GM19023 (cell line): Measurements from ENCODE around the gene TRIM41.
A peak's percentile ranks its signal among the peaks of the same experiment; 100 is the strongest.
"Not testable (repeated sequence)": the region's sequence is repeated elsewhere in the genome, so short reads cannot be mapped to it uniquely, and the experiment has no call there.

Source experiments
- ATAC-seq: cut with Tn5 transposase; IDR thresholded peaks from one replicate; pipeline ENCODE4 v1.9.1; 2021; ENCODE audit warnings: mild to moderate bottlenecking, moderate library complexity; ENCODE audit not compliant: unreplicated experiment

The TRIM41 gene

DNA sequence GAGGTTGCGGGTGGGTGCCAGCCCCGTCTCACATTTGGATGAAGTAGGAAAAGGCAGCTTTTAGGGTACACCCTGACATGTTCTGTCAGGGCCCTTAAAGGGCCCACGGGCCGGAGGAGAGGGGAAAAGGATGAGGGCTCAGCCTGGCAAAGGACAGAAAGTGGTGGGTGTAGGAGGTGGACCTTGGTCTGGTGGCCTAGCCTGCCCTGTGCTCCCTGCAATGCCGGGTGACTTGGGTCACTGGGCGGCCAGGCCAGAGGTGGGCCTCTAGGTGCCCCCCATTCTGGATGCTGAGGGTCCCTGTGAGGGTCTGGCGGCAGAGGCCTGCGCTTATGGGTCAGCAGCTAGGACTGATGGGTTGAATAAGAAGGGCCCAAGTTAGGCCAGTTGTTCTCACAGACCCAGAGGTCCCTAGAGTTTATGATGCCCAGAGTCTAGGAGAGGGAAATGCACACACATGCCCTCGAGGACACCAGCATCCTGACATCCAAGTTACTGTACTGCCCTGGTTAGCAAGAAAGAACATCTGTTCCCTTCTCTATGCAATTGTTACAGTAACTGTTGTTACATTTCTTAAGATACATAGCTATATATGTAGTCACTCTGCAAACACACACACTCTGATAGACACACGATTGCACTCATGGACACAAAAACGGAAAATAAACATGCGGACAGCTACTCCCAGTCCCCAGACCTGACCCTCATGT, 30.6 kb upstream of the TRIM41 start:
- ATAC-seq = no peak

DNA sequence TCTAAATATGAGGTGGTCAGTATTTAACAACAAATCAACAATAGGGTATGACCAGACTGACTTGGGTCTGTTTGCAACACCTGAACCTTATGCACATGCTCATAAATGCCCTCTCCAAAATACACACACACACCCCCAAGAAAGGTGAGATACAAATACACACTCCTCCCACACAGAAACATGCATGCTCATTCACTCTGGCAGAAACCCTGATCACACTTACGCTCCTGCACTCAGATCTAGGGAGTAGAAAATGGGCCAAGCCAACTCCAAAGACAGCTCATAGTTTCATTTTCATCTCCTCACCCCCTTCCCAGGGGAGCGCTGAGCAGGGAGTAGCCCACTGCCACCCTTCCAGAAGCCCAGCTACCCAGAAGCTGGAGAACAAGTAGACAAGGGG, 29.4 kb upstream of the TRIM41 start:
- no peak for ATAC-seq

DNA sequence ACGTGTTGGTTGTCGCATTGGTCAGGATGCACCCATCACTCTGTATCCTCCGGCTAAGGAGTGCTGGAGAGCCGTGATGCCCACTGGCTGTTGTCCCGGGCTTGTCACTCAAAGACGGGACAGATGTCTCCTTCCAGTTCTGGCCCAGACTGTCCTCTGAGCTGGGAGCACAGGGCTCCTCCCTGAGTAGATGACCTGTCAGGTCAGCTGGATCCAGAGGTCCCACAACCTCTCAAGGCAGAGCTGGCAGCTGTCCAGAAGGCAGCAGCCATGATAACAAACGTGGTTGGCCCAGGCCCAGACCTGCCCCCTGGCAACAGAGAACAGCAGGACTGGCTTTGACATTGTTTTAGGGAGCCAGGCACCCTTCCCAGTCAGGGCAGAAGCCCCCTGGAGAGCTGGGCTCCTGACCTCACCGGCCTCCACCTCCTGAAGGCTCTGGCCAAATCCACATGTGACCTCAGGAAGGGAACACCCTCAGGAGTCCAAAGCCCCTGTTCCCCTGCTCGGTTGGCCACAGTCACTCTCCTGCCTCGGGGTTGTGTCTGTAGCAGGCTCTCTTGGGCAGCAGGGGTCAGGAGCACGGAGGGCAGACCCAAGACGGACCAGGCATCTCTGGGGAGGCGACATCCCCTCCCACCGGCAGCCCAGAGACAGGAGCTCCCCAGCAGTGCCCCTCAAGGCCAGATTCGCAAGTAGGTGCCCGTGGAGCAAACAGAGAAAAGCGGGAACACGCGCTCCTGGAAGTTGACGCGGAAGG, 28.4 kb upstream of the TRIM41 start:
- no peak for ATAC-seq

DNA sequence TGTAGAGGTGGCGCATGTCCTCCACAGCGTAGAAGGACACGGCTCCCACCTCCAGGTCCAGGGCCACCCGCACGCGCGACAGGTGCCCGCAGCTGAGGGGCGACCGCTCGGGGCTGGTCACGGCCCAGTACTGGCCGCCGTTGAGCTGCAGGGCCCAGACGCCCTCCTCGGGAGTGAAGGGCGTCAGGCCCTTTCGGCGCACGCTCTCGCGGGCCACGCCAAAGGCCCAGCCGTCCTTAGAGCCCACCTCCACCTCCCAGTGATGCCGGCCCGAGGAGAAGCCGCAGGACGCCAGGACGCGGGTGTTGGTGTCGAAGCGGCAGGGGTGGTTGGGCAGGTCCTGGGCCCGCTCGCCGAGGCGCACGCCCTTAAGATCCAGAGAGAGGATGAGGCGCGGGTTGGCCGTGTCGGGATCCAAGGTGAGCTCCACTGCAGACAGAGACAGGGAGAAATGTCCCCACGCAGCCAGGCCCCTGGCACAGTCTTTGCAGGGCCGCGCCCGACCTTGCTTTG, 27.8 kb upstream of the TRIM41 start:
- no peak for ATAC-seq

DNA sequence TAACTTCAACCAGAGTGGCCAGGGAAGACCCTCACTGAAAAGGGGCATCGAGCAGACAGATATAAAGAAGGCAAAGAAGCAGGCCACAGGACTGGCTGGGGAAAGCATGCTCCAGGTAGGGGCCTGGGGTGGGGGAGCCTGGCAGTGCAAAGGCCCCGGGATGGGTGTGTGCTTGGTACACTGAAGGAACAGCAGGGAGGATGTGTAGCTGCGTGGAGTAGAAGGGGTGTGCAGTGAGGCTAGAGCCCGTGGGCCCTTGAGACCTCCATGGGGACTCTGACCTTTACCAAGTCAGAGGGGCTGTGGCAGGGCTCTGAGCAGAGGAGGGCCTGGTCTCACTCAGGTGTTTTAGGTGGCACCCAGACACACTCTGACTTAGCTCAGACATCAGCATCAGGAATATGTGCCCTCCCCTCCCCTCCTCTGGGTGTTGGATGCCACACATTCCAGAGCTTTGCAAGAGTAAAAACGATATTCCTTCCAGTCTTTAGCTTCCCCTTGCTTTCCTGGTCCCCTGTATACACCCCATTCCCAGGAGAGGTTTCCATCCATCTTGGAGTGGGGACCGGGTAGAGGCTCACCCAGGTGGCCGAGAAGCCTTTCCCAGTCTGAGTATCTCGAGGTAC, 25.6 kb upstream of the TRIM41 start:
- ATAC-seq = no peak

DNA sequence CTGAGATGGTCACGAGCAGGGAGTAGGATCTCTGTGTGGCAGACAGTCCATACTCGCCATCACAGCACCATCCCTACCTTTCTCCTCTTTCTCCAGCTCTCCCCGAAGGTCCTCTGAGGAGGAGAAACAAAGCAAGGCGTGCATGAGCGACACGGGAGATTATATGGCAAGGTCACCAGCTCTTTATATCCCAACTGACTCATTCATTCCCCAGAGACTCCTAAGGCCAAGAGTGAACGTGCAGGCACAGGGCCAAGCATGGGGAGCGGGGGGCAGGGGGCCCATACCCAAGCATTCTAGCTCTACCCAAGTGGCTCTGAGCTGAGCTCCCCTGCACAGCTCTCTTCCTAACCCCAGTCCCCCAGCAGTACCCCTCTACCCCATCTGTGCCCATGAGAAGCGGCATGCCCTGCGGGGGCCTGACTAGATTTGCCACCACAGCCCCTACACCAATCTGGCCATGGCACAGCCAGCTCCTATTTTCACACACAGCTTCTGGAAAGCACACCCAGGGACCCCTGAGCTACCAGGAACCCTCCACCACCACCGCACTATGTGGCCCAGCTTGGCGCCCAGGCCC, 24.9 kb upstream of the TRIM41 start:
- no peak for ATAC-seq

DNA sequence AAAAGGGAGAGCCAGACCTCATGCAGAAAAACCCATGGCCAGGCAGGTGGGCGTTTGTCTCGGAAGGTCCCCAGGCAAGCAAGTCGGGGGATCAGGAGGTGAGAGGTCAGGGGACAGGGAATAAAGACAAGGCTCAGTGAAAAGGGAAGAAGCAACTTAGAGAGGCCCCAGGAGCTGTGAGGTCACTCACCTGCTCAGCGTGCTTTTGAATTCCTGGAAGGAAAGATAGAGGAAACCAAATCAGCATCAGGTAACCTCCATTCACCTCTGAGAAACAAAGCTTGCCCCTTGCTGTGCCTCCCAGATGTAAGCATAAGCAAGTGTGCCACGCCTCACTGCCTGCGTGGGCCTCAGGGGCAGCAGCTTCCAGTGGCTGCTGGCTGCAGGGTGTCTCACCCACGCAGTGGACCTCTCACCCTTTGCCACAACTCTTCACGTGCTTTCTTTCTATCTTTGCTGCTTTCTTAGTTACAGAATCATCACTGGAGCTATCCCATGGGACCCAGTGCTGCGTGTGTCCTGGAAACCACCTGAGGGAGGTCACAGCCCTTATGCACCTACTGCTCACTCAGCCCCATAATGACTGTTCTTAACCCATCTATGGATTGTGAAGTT, 24.1 kb upstream of the TRIM41 start:
- peak; percentile 58 for ATAC-seq

DNA sequence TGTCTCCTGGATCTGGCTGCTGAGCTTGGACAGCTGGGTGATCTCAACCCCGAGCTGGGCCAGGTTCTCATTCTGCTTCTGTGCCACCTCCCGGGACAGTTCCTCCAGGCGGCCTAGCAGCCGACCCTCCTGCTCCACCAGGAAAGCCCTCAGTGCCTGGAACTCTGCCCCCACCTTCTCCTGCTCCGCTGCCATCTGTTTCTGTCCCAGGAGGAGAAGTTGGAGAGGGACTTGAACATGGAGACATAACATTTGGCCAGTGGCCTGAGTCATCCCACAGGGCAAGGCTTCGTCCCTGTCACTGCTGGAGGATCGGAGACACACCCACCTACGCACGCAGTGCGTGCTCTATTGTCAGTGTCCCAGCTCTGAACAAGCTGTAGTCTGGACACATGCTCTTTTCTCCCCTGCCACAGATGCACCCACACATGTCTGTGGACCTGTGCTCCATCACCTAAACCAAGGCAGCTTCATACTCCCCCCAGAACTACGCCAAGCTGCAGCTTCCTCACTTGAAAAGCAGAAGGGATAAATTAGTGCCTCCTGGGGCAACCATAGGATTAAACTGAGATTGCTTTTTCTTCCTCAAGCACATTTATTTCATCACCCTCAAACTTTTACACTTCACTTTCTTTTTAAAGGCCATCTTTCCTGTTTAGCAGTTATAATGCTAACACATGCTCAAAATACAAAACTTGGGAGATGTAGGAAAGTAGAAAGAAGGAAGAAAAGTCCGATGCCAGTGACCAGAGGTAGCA, 23.0 kb upstream of the TRIM41 start:
- ATAC-seq = no peak

DNA sequence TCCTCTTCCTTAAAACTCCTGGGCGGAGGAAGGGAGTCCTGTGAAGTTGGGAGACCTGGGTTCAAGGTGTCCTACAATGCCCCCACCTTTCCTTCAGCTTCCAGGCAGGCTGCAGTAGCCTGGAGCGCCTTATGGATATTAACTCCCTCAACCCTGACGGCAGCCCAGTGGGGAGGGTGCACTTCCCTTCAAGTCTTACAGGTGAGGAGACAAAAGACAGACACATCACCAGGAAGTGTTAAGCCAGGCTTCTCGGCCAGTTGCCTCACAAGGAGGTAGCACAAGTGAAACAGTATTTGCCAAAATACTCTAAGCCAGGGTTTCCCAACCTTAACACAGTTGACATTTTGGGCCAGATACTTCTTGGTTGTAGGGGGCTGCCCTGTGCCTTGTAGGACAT, 22.3 kb upstream of the TRIM41 start:
- no peak for ATAC-seq

DNA sequence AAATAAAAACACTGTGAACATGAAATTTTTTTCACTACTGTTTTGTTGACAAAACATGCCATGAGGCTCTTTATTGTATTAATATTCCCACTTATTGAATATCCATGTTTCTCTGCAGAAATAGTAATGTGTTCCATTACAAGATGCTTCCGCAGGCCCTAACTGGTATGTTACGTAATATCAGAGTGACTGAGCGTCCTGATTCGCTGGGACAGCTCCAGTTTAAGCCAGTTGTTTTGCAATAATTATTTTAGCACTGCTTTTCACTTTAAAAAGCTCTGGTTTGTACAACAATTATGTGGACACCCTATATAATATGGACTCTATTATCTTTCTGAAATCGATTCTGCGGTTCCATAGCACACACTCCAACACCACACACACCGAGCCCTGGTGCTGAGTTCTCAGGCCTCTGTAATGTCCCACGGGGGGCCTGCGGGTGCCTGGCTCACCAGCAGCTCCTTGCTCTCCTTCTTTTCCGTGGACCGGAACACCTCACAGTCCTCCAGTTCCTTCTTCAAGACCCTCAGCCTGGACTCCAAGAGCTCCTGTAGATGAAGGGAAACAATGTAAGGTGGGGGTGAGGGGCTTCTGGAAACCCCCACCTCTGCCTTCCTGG, 19.9 kb upstream of the TRIM41 start:
- no peak for ATAC-seq

DNA sequence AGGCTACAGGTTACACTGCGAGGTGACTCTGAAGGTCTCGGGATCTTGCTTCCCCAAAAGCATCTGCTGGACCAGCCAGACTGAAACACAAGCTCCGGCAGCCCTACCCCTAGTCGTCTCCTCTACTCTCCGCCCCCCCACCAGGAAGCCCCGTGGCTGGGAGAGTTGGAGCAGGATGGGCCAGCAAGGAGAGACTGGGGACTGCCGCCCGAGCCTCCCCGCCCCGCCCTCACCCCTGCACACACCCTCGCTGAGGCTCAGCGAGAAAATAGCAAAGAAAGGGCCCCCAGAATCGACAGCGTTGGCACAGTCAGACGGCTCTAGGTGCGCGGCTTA, 19.3 kb upstream of the TRIM41 start:
- no peak for ATAC-seq

DNA sequence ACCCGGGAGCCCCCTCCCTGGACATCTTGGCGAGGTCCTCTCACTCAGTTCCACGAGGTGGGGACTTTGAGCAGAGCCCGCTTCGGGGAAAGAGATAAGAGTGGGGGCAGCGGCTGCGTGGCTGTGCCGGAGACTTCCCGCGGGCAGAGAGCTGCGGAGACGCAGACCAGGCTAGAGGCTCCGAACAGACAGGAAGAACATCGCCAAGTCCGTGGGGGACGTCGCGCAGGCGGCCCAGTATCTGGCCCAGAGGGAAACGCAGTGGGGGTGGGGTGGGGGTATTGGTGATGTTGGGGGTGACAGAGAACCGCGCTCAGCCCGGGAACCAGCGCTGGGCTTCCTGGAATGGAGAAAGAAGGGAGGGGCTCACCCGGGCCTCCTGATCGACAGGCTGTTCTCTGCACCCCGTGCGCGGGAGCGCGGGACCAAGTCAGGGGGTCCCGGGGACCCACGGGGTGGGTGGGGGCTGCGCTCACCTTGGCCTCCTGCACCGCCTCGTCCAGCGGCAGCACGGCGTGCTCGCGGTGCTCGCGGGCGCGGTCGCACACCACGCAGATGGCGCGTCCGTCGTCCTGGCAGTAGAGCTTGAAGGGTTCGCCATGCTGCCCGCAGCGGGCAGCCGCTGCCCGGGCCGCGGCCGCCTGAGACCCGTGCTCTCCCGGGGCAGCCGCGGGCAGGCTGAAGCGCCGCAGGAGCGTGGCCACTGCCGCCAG, 18.8 kb upstream of the TRIM41 start:
- no peak for ATAC-seq

DNA sequence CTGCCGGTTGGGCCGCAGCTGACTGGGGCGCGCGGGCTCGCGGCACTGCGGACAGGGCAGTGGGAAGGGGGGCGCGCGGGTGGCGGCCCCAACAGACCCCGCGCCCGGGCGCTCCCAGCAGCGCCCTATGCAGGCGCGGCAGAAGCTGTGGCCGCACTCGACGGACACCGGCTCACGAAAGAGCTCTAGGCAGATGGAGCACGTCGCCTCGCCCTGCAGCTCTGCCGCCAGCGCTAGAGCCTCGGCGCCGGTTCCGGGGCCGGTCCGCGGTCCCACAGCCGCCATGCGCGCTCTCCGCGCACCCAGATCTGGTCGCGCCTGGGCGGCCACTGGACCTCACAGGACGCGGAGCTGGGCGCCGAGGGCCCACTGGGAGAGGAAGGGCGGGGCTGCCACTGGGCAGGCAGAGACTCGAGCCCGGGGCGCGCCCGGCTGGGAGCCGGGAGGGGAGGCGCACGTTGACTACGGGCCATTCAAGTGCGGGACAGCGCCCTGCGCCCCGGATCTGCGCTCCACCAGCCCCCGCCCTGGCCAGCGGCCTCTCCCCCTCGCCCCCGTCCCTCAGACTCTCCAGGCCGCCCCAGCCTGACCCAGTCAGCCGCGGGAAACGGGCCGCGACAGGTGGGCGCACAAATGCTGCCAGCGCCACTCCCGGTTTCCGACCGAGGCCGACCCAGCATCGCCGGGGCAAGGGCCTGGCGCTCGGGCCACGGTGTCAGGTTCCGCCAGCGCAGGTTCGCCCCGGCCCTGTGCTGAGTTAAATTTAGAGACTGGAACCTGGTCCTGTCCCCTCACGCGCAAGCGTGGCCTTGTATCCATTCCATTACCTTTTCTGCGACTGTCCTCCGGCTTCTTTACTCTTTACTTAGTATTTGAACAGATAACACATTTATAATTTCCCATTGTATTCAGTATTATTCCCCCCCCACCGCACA, 18.0 kb upstream of the TRIM41 start, which contains the start of gene TRIM7:
Gene TRIM7, minus strand, starts transcription at position 371 of the 935 bp plus-strand sequence. Its CDS starts 86 bp downstream, at position 285.
- ATAC-seq = no peak

DNA sequence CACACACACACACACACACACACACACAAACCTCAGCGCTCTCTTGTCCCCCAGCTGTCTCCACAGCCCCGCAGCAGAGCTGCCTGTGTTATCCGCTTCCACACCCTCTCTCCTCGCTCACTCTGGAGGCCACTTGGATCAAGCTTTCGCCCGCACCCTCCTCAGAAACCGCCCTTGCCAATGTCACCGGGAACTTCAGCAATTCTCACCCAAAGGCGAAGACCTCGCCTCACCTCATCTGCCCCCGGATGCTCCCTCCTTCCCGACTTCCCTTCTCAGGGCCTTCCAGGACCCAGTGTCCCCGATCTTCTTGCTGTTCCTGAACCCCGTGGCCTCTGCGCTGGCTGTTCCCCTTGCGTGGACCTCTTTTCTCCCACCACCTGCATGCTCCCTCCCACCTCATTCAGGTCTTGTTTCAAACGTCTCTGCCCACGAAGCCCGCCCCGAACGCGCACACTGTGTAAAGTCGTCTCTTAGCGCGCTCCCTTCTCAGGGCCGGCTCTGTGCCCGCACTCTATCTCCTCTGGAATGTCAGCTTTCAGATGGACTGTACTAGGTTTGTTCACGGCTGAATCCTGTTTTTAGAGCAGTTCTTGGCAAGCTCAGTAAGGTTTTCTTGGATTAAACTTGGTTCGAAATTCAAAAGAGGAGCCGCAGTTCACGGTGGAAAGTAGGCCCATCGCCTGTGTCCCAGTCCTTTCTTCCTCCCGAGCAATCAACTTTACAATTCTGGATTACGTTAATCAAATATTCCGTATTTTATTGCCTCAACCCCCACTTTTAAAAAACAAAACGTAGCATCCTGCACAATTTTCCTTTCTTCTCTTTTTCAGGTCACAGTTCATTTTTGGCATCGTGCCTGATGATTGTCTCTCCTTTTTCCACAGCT, 17.1 kb upstream of the TRIM41 start:
- ATAC-seq = no peak

DNA sequence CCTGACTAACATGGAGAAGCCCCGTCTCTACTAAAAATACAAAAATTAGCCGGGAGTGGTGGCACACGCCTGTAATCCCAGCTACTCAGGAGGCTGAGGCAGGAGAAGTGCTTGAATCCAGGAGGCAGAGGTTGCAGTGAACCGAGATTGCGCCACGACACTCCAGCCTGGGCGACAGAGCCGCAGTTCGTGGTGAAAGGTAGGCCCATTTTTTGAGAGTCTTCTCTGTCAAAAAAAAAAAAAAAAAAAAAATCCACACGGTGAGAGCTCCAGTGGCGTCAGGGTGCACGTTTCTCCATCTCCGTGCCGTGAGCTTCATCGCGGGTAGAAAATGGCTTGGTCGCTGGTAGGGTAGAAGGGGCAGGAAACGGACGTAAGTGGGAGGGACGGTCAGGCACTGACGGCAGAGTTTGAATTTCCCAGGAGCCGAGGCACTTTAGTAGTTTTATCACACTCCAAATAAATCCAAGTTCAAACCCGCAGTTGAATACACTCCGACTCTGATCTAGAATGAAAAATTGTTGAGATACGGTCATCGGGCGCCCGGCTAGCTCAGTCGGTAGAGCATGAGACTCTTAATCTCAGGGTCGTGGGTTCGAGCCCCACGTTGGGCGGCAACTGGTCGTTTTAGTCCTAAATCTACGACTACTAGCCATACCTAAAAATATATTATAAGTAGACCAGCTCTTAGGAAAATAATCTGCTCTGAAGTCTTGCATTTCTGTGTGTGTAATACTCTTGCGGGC, 15.7 kb upstream of the TRIM41 start:
- peak; percentile 32 for ATAC-seq

DNA sequence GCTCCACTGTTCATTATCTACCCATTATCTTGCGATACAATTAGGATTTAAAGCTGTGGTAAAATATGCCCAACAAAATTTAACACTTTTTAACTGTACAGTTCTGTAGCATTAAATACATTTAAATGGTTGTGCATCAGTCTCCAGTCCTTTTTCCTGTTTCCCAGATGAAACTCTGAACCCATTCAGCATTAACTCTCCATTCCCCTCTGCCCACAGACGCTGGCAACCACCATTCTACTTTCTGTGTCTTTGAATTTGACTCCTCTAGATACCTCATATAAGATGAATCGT, 15.2 kb upstream of the TRIM41 start:
- ATAC-seq = no peak

DNA sequence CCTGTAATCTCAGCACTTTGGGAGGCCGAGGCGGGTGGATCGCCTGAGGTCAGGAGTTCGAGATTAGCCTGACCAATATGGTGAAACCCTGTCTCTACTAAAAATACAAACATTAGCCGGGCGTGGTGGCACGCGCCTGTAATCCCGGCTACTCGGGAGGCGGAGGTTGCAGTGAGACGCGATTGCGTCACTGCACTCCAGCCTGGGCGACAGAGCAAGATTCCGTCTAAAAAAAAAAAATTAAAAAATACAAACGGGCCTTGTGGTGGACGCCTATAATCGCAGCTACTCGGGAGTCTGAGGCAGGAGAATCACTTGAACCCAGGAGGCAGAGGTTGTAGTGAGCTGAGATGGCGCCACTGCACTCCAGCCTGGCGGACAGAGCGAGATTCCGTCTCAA, 14.1 kb upstream of the TRIM41 start:
- ATAC-seq = not testable (repeated sequence)
